Measurements from ENCODE around the gene GPR85.
A peak's percentile ranks its signal among the peaks of the same experiment; 100 is the strongest.
"Not testable (repeated sequence)": the region's sequence is repeated elsewhere in the genome, so short reads cannot be mapped to it uniquely, and the experiment has no call there.

GPR85 gene, protein sequence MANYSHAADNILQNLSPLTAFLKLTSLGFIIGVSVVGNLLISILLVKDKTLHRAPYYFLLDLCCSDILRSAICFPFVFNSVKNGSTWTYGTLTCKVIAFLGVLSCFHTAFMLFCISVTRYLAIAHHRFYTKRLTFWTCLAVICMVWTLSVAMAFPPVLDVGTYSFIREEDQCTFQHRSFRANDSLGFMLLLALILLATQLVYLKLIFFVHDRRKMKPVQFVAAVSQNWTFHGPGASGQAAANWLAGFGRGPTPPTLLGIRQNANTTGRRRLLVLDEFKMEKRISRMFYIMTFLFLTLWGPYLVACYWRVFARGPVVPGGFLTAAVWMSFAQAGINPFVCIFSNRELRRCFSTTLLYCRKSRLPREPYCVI

DNA sequence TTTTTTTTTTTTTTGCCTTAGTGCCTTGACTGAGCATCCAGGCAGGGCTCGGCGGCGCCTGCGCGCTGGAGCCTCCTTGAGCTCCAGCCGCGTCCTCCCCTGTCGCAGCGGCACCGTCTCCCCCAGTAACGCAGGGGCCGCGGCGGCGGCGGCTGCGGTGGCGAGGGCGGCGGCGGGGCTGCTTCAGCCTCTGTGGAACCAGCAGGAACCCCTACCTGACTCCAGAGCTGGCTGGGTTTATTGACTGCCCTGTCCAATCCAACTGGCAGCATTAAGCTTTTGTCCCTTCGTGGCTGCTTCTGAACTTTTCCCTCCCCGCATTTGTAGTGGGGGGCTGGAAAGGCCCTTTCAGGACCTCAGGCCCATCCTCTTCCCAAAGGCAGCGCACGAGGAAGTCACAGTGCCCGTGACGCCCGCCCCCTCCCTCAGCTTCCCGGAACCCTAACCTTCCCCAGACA is at the start of gene GPR85:
GPR85 (minus strand) TSS at position 397 of the 458 bp plus-strand sequence. CDS start 2,106 bp downstream, outside the sequence.
- DNase-seq = peak; percentile 22

DNA sequence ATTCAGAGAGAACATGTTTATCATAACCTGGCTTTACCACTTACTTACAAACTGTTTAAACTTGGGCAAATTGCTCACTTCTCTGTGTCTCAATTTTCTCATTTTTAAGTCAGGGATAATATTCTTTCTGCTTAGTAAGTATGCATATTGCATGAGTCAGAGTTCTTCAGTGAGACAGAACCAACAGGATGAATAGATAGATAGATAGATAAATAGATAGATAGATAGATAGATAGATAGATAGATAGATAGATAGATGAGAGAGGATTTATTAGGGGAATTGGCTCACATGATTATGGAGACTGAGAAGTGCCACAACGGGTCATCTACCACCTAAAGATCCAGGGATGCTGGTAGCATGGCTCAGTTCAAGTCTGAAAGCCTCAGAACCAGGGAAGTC is 47.4 kb upstream of the GPR85 start:
- no peak for DNase-seq

GRCh38 chr7:113131367-113131766 is 44.7 kb upstream of the GPR85 start:
- DNase-seq = no peak

DNA sequence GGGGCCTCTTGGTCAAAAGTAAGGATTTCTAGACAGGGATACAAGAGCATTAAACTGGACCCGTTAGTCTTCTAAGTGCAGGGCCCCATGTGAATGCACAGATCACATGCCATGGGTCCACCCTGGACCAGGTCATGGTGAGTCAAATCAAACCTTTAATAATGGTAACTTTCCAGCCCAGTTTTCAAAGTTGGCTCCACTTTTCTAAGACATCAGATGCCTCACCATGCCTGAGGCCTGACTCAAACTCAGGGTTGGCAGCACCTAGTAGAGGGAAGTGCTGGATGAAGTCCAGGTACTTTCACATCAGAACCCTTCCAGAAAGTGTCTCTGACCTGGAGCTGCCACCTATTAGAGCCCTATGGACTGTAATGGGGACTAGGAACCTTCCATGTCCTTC is 41.4 kb upstream of the GPR85 start:
- DNase-seq = no peak

DNA sequence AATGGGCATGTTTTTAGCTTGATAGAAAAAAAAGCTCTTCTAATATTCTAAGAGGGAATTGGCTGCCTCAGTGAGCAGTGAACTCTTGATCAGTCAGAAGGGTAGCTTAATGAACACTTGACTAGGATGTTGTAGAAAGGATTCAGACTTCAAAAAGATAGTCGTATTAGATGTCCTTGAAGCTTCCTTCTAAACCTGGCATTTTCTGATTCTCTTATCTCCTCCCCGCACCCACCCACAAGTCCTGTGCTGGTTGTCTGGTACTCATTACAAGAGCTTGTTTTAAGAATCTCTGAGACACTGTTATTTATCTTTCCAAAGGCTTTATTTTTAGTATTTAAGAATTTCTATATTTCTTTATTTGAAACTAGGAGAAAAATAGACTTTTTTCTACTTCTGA is 39.1 kb upstream of the GPR85 start:
- DNase-seq = no peak

DNA sequence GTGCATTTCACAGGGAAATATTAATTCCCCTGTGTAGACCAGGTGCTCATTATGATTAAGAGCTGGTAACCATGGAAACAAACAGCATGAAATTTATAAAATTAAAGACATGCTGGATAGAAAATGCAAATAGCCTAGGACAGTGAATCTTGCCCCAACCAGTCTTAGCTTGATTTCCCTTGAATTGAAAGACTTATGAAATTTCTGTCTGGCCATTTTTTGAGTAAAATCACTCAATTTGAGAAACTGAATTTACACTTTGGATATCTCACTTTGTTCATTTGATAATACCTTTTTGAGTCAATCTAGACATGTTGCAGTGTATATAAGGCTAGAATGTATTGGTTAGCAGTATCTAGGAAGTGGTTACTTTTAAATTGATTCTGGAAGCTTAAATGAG is 36.1 kb upstream of the GPR85 start:
- no peak for DNase-seq

DNA sequence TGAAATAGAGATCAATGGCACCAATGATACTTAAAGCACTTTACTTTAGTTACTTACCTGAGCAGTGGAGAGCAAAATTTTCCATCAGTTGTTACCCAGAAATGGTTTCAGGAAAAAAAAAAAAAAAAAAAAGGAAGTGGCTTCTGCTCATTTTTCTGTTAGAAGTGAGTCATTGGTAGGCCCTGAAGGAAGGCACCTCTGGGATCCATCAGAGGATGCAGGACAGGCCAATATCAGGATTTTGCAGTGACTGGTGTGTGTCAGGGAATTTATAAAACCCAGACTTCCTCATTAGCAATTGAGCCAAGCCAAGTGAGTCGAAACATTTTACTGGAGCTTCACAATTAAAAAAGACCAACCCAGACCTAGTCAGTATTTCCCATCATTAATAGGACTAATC is 34.0 kb upstream of the GPR85 start:
- no peak for DNase-seq

GRCh38 chr7:113119429-113119828 is 32.8 kb upstream of the GPR85 start:
- no peak for DNase-seq

- DNase-seq = peak; percentile 88
Measured at GRCh38 chr7:113118074-113118959, 31.7 kb upstream of the GPR85 start, which contains the start of gene SMIM30. SMIM30 (minus strand) TSS chr7:113118554; CDS start chr7:113117578, 976 bp downstream.

GRCh38 chr7:113117374-113117774 is 30.7 kb upstream of the GPR85 start:
- DNase-seq = not testable (repeated sequence)

DNA sequence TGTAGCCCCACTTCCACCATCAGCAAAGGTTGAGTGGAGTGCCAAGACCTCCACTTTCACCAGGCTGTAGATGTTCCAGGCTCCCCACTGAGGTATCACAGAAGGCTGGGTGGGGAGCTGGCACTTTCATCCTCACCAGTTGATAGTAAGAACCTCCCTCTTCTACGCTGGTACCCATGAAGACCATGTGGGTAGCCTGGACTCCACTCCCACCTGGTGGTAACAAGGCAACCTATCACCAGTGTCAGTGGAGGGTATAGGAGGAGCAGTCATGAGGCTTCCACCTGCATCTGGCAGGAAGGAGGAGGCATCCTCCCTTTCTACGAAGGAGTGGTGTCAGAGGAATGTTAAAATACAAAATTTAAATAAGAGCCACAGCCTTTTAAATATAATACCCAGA is 27.3 kb upstream of the GPR85 start:
- DNase-seq = no peak

GRCh38 chr7:113109718-113110117 is 23.1 kb upstream of the GPR85 start:
- DNase-seq = no peak

GRCh38 chr7:113100121-113100603 is 13.5 kb upstream of the GPR85 start:
- no peak for DNase-seq

- DNase-seq = no peak
Measured at GRCh38 chr7:113099284-113099919, 12.8 kb upstream of the GPR85 start.

DNA sequence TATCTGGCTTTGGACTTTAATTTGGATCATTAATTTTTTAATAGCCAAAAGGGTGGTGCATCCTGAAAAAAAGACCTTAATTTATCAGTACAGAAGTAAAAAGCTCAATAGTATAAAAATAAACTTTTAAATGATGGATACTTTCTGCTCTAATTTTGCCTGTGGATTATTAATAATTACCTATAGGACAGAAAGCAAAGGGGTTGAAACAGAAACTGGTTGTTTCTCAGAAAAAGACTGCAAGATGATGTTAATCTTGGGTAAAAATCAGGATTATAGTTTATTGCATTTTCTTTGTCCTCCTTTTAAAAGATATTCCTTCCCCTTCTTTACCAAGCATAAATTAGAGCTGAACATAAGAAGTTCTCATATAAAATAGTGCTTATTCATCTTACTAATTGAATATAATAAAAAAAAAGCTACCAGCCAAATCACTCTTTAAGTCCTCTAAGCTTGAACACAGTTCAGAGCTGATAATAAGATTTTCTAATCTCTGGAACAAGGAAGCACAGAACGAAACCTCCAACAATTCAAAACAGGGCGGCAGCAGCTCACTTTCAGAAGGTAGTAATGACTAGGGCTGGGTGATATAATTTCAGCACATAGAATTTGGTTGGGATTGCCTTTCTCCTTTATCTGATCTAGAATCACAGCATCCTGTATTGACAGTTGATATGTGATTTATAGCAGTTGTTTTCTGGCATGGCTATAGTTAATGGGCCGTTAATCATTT is 8.1 kb upstream of the GPR85 start:
- DNase-seq = no peak

DNA sequence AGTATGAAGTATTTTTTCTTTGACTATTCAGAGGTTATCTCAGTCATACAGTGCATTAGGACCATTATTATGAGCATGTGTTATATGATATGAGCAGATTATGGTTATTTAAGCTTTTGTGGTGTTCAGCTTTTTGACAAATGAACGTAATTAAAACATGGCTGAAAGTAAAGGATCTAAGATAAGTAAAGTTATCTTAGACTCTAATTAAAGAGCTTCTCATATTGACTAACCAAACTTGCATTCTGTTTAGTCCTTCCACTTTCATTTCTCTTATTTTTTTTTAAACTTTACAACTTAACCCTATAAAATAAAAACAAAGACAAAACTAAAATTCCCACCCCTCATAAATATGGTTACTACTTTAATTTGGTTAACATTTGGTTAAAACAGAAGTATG is 6.9 kb upstream of the GPR85 start:
- DNase-seq = no peak

GRCh38 chr7:113092762-113093161 is 6.1 kb upstream of the GPR85 start:
- no peak for DNase-seq

GRCh38 chr7:113087071-113087998 is 708 bp upstream of the GPR85 start:
- DNase-seq = no peak

- no peak for DNase-seq
Measured at GRCh38 chr7:113085781-113086390, 741 bp downstream of the GPR85 start.

DNA sequence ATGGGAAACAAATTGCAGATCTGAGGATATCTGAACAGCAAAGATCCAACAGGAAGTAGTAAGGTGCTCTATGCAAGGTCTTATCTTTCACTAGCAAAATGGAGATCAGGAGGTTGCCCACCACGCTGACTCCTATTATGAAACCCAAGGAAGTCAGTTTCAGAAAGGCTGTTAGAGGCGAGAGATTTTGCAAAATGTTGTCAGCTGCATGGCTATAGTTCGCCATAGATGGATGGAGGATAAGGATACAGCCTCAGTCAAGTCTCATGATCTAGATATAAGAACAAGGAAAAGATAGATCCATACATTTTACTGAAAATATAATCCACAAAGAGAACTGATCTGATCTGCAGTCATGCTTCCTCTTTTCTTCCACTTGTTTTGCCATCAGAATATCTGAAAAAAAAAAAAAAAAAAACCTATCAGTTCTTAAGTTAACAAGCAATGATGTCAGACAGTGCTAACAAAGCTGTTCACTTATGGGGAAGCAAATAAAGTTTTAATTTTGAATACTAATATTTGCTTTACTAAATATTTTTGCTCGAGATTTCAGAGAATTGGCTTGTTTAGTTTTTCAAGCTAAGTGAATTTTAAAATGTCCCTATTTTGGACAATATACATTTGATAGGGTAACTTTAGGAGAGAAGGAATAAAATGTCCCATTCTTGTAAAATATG is 2.0 kb downstream of the GPR85 start:
- DNase-seq = no peak

Measured in stimulated activated CD4-positive, alpha-beta T cell treated with anti-CD3 and anti-CD28 coated beads, Interleukin-1b, Interleukin-23, amount 100 ng/mL, for 48 hours (primary cell).